Liver (tissue), 9 donors: ENCODE data around the gene GJE1. TPM values are rescaled to one million over a fixed set of nuclear protein-coding genes. Genes with fewer than 3 reads are reported as not detected.

Experiments used
- DNase-seq: peaks from one replicate; pipeline ENCODE4 v3.0.0-alpha.2; 2017; ENCODE audit warnings: low spot score
- H3K27ac ChIP-seq, 2 donors: one replicate each; pipeline ENCODE4 v1.7.0; 2013; ENCODE audit warnings: inconsistent platforms in 2 of 2, low read length in 2 of 2, control low read depth in 1 of 2, low read depth in 1 of 2, mild to moderate bottlenecking in 1 of 2
- H3K27me3 ChIP-seq, 4 donors: one replicate each; pipeline versions ENCODE4 v1.6.1 to v1.7.0; 2013; ENCODE audit warnings: low read length in 3 of 4, inconsistent platforms in 1 of 4, mild to moderate bottlenecking in 1 of 4, moderate library complexity in 1 of 4; ENCODE audit not compliant: control insufficient read depth in 4 of 4, insufficient read depth in 4 of 4
- H3K36me3 ChIP-seq, 4 donors: one replicate each; pipeline versions ENCODE4 v1.6.1 to v1.7.0; 2013; ENCODE audit warnings: low read length in 3 of 4, mild to moderate bottlenecking in 3 of 4, low read depth in 1 of 4, moderate library complexity in 1 of 4; ENCODE audit not compliant: control insufficient read depth in 4 of 4, insufficient read depth in 3 of 4
- H3K4me1 ChIP-seq, 4 donors: one replicate each; pipeline versions ENCODE4 v1.6.1 to v1.7.0; 2013; ENCODE audit warnings: low read length in 3 of 4, mild to moderate bottlenecking in 3 of 4, moderate library complexity in 1 of 4; ENCODE audit not compliant: control insufficient read depth in 4 of 4, insufficient read depth in 4 of 4
- H3K4me3 ChIP-seq, 3 donors: one replicate each; pipeline versions ENCODE4 v1.6.1 to v1.7.0; 2013; ENCODE audit warnings: low read length in 3 of 3, control low read depth in 1 of 3, low read depth in 1 of 3, mild to moderate bottlenecking in 1 of 3
- H3K9ac ChIP-seq, 2 donors: one replicate each; pipeline ENCODE4 v1.7.0; 2013; ENCODE audit warnings: low read length in 2 of 2, mild to moderate bottlenecking in 2 of 2, moderate library complexity in 2 of 2, control low read depth in 1 of 2, low read depth in 1 of 2
- H3K9me3 ChIP-seq, 4 donors: one replicate each; pipeline versions ENCODE4 v1.6.1 to v1.7.0; 2013; ENCODE audit warnings: low read length in 3 of 4; ENCODE audit not compliant: control insufficient read depth in 4 of 4
- ATF3 ChIP-seq: IDR thresholded peaks from 2 replicates; pipeline ENCODE4 v1.6.1; 2016; ENCODE audit warnings: antibody characterized with exemption
- CTCF ChIP-seq: fragments of 150-350 bp; IDR thresholded peaks from 2 replicates; pipeline ENCODE4 v1.5.1; 2017; ENCODE audit warnings: improper control_type of control experiment, low read depth, low read length; ENCODE audit not compliant: missing input control
- EGR1 ChIP-seq, 2 donors: IDR thresholded peaks; 2 replicates each; pipeline ENCODE4 v1.6.1; 2016 to 2018; ENCODE audit warnings: antibody characterized with exemption in 2 of 2, low read depth in 2 of 2
- FOXA1 ChIP-seq: IDR thresholded peaks from 2 replicates; pipeline ENCODE4 v1.6.1; 2016; ENCODE audit warnings: antibody characterized with exemption
- FOXA2 ChIP-seq: IDR thresholded peaks from 2 replicates; pipeline ENCODE4 v1.6.1; 2016; ENCODE audit warnings: antibody characterized with exemption
- GABPA ChIP-seq, 2 donors: IDR thresholded peaks in 1 of 2; conservative IDR thresholded peaks in 1 of 2; 2 replicates each; pipeline ENCODE4 v1.6.1; 2016; ENCODE audit warnings: antibody characterized with exemption in 2 of 2, mild to moderate bottlenecking in 1 of 2, moderate library complexity in 1 of 2
- HNF4A ChIP-seq, 2 donors: conservative IDR thresholded peaks; 2 replicates each; pipeline ENCODE4 v1.6.1; 2016; ENCODE audit warnings: antibody characterized with exemption in 2 of 2, mild to moderate bottlenecking in 2 of 2
- HNF4G ChIP-seq: IDR thresholded peaks from 2 replicates; pipeline ENCODE4 v1.6.1; 2016; ENCODE audit warnings: antibody characterized with exemption
- JUND ChIP-seq, 2 donors: IDR thresholded peaks; 2 replicates each; pipeline ENCODE4 v1.6.1; 2016; ENCODE audit warnings: antibody characterized with exemption in 2 of 2
- MAX ChIP-seq: IDR thresholded peaks from 2 replicates; pipeline ENCODE4 v1.6.1; 2016; ENCODE audit warnings: antibody characterized with exemption
- NR2F2 ChIP-seq: IDR thresholded peaks from 2 replicates; pipeline ENCODE4 v1.6.1; 2016; ENCODE audit warnings: antibody characterized with exemption
- RAD21 ChIP-seq, 2 donors: IDR thresholded peaks; 2 replicates each; pipeline ENCODE4 v1.6.1; 2016; ENCODE audit warnings: antibody characterized with exemption in 2 of 2, mild to moderate bottlenecking in 2 of 2
- REST ChIP-seq: IDR thresholded peaks from 2 replicates; pipeline ENCODE4 v1.6.1; 2016; ENCODE audit warnings: antibody characterized with exemption, mild to moderate bottlenecking
- RXRA ChIP-seq, 2 donors: IDR thresholded peaks; 2 replicates each; pipeline ENCODE4 v1.6.1; 2017 to 2018; ENCODE audit warnings: antibody characterized with exemption in 2 of 2, mild to moderate bottlenecking in 1 of 2
- SP1 ChIP-seq: IDR thresholded peaks from 2 replicates; pipeline ENCODE4 v1.6.1; 2018; ENCODE audit warnings: antibody characterized with exemption, mild to moderate bottlenecking
- TAF1 ChIP-seq: conservative IDR thresholded peaks from 2 replicates; pipeline ENCODE4 v1.6.1; 2016; ENCODE audit warnings: antibody characterized with exemption, mild to moderate bottlenecking
- YY1 ChIP-seq: IDR thresholded peaks from 2 replicates; pipeline ENCODE4 v1.6.1; 2016; ENCODE audit warnings: antibody characterized with exemption, mild to moderate bottlenecking
- ZBTB33 ChIP-seq: IDR thresholded peaks from 2 replicates; pipeline ENCODE4 v1.6.1; 2016; ENCODE audit warnings: antibody characterized with exemption
- WGBS: extraction: QIAGEN DNeasy Blood & Tissue Kit; methylation state at CpG from one replicate; pipeline ENCODE4 v1.1.7; 2013; 5-methylcytosine and 5-hydroxymethylcytosine counted together
- polyA plus RNA-seq, 2 donors: library from polyadenylated mRNA; stranded (reverse) in 1 of 2; unstranded in 1 of 2; fragments of 200-250 nt in 1 of 2; fragments of >200 nt in 1 of 2; fragmentation: Nextera tagmentation in 1 of 2; extraction: Ambion mirVana in 1 of 2; gene quantifications; one replicate each; pipeline versions ENCODE4 v1.2.1 to v1.2.3, GENCODE V29; 2013 to 2015
- total RNA-seq, 2 donors: library from RNA; depleted of rRNA; stranded (reverse); fragments of >200 nt; gene quantifications; one replicate each; pipeline ENCODE4 v1.2.3, GENCODE V29; 2014
- donor health status: healthy.
- donor health status: healthy.
- donor health status: healthy.
- donor health status: healthy.
- donor health status: healthy.

GJE1 gene
- total and polyA plus RNA-seq, 4 donors, result not detected

- H3K9me3 ChIP-seq, result no peaks in the 10 kb centered on the region
- H3K27ac ChIP-seq, result peak within 1 kb of the TSS; percentile 13 to 43
- peaks cover 6 to 27% (median 18%) of the 10 kb centered on the region in 4 donors for H3K4me1 ChIP-seq
- WGBS, result under 1% methylated on average over 38 of the region's 38 CpGs
- H3K27me3 ChIP-seq, result no peaks in the 10 kb centered on the region
- no peaks in the 10 kb centered on the region for H3K36me3 ChIP-seq
- DNase-seq, result peak; percentile 93
- peak within 1 kb of the TSS; percentile 63 to 92 (median 74) for H3K4me3 ChIP-seq
- no peak for TF ChIP-seq FOXA2
- TF ChIP-seq YY1, result peak; percentile 95
- TF ChIP-seq FOXA1, result no peak
- peak; percentile 55 to 78 for TF ChIP-seq HNF4A (conservative IDR thresholded peaks at IDR 0.05)
- TF ChIP-seq ZBTB33, result peak; percentile 97
- peak; percentile 91 for TF ChIP-seq EGR1 (IDR thresholded peaks at IDR 0.05; ENCODE audit: low read depth in 2 of 2)
- peak; percentile 98 to 99 for TF ChIP-seq RAD21 (IDR thresholded peaks at IDR 0.05)
- TF ChIP-seq RXRA (IDR thresholded peaks at IDR 0.05), result peak; percentile 70 to 76
- TF ChIP-seq NR2F2, result peak; percentile 79
- peak; percentile 99 for TF ChIP-seq MAX
- peak; percentile 41 for TF ChIP-seq HNF4G
- peak; percentile 56 for TF ChIP-seq ATF3
- TF ChIP-seq CTCF, result peak; percentile 84
- TF ChIP-seq SP1, result peak; percentile 70
- TF ChIP-seq GABPA (IDR thresholded peaks at IDR 0.05 in 1 of 2, conservative IDR thresholded peaks at IDR 0.05 in 1 of 2), result peak; percentile 87 to 98
- TF ChIP-seq TAF1, result peak; percentile 41
- TF ChIP-seq JUND (IDR thresholded peaks at IDR 0.05), result peak in 1 of 2 donors; percentile 25
- TF ChIP-seq REST, result peak; percentile 87
- peak within 1 kb of the TSS; percentile 76 to 79 for H3K9ac ChIP-seq
Measured at GRCh38 chr6:142146828-142147662, 14.3 kb downstream of the GJE1 start, which contains the start of the genes NMBR and VTA1. Gene NMBR, minus strand, starts transcription at chr6:142147122. Its CDS starts 58,464 bp downstream, at chr6:142088658. Gene VTA1, plus strand, starts transcription at chr6:142147263. Its CDS starts 25 bp downstream, at chr6:142147288.
